NCI-H2107 treated with DMSO at 0.1 percent for 48 hours (cell line): ENCODE results near the gene CLDN7.

Experiments used
- DNase-seq: peaks from one replicate; lab custom pipeline; 2025; ENCODE audit not compliant: unreplicated experiment; lab: John Stamatoyannopoulos, UW

The CLDN7 gene

DNA sequence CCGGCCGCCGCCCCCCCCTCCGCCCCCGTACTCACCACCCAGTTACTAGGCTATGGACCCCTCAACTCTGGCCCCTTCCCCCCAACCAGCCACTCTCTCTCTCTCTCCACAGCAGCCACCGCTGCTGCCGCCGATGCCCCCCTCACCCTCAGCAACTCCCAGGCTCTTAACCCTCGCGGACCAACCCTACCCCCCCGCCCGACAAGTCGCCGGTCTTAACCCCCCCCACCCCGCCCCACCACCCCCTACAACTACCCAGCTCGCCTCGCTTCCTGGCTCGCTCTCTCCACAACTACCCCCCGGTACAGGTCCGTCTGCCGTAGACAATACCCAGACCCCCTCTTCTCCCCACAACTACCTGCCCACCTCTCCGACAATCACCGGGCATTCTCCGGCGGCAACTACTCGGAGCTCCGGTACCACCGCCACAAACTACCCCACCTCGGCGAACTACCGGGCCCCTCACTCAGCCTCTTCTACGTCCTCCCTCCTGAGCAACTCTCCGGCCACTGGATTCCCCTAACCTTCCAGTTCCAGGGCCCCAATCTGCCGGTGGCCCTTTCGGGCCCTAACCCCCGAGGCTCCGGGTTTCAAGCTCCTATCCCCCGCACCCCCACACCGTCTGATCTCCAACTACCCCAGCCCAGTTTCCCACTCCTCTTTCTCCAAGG is 23.7 kb downstream of the CLDN7 start:
- DNase-seq, result no peak

- DNase-seq, result no peak
Observed at GRCh38 chr17:7237761-7238419, 24.4 kb downstream of the CLDN7 start.

DNA sequence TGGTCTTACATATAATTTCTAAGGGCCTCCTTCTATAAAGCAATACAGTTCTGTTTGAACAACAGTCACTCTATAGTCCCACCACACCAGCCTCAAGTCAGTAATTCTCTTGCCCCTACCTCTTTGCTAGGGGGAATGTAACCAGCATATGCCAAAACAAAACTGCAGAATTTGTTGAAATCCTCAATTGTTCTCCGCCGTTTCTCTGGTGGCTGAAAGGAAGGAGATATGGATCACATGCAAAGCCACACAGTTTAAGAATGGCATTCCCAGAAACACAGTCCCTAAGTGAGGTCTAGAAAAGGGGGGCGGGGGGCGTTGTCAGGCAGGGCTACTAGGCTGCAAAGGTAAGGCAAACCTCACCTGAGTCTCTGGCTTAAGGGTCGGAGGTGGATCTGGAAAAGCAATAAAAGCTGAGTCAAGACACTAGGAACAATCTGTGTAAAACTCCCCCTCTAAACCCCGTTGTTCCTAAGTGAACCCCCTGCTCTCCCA is 25.0 kb downstream of the CLDN7 start:
- no peak for DNase-seq

- DNase-seq, result no peak
Observed at GRCh38 chr17:7236808-7237207, 25.5 kb downstream of the CLDN7 start.

GRCh38 chr17:7235693-7236665 is 26.3 kb downstream of the CLDN7 start:
- DNase-seq, result no peak

- peak; percentile 70 for DNase-seq
Observed at GRCh38 chr17:7234083-7234951, 28.0 kb downstream of the CLDN7 start, which contains the start of gene DVL2. DVL2 (minus strand) TSS chr17:7234517; CDS start chr17:7234262, 255 bp downstream.

GRCh38 chr17:7233701-7234082 is 28.6 kb downstream of the CLDN7 start:
- DNase-seq, result no peak

DNA sequence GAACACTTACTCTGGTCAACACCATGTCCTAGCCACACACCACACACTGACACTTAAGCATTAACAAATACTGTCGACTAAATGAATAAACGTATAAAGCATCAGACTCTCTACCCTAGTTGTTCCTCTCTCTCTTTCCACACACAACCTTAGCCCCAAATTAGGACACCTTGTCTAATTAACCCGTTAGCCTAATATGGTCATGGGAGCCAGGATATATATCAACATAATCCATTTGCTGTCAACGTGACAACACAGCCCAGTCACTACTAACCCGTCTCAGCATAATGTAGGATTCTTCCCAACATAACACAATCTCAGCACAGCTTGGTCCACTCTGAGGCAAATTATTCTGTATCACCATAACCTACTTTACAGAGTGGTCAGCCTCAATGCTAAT is 30.2 kb downstream of the CLDN7 start:
- no peak for DNase-seq

GRCh38 chr17:7229504-7229903 is 32.8 kb downstream of the CLDN7 start:
- no peak for DNase-seq

DNA sequence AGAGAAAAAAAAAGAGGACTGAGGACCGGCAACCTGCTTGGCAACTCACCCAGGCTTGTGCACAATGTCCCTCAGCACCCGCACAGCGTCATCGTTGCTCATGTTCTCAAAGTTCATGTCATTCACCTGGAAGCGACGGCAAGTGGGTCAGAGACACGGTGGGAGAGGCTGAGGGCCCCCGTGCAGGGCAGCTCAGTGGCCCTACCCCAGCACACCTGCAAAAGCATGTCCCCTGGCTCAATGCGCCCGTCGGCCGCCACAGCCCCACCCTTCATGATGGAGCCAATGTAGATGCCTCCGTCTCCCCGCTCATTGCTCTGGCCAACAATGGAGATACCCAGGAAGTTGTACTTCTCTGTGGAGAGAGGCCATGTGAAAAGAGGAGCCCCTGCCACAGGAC is 33.4 kb downstream of the CLDN7 start:
- DNase-seq, result no peak

DNA sequence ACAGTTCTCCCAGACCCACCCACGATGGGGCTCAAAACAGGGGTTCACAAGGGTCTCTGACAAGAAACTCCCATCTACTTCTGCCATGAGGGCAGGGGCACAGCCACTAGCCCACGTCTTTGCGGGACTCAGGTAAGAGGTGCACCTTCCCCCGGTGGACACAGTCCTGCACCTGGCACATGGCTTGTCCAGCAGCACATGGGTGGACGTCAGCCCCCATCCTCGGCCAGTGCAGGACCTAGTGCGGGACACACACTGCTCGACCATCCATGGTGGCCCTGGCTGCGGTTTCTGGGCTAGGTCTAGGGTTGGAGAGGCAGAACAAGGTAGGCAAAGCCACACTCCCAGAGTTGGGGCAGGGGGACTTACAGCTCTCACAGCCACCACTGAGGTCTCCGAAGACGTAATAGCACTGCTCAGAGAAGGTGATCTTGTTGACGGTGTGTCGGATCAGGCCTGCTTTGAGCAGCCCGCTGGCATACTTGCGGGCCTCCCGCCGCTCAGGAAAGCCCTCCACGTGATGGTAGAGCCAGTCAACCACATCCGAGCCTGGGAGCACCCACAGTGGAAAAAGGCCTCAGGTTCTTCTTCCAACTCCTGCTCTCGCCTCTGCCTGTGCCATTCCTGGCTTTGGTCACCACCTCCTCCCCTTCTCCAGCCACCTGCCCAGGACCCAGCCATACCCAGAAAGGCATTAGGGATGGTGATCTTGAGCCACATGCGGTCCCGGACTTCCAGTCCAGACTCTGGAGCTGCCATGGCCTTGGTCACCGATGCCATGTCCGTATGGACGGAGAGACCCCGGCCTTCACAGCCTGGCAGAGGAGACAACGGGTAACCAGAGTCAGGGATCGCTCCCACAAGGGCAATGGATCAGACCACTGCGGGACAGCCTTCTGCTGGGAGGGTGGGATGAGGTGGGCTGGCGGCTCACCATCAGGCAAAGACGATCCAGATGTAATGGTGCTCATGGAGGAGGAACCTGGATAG is 35.3 kb downstream of the CLDN7 start:
- no peak for DNase-seq

DNA sequence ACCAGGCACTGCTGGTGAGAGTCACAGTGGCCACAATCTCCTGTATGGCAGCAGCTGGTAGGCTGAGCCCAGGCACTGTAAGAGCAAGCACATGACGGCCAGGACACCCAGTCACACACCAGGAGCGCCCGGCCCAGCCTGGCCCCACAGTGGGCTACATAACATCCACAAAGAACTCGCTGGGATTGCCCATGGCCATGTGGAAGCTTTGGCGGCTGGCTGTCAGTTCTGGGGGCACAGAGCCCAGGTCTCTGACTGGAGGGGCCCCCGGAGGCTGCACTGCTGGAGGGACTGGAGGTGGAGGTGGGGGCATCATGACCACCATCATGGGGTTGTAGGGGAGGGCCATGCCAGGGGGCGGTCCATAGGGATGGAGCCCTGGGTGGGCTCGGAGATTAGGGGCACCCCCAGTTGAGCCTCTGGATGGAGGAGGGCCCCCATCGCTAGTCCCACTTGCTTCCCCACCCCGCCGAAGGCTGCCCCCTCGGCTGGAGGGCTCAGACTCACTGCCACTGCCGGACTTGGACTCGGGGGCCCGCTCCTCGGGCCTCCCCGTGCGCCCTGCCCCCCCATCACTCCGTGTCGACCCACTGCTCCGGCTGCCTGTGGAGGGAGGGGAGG is 36.5 kb downstream of the CLDN7 start:
- DNase-seq, result no peak

DNA sequence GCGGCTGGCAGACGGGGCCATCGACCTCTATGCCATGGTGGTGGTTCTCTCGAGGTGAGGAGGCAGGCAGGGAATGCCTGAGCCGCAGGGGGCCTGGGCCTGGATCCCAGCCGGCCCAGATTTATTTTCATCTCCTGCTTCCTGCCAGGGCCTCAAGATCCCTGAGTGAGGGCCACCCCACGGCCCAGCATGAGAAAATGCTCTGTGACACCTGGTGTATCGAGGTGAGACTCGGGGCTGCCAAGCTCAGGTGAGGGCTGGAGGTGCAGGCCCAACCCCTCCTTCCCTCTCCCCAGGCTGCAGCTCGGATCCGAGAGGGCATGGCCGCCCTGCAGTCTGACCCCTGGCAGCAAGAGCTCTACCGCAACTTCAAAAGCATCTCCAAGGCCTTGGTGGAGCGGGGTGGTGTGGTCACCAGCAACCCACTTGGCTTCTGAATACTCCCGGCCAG is 37.6 kb downstream of the CLDN7 start:
- DNase-seq, result no peak

GRCh38 chr17:7224110-7224509 is 38.2 kb downstream of the CLDN7 start:
- DNase-seq, result no peak

DNA sequence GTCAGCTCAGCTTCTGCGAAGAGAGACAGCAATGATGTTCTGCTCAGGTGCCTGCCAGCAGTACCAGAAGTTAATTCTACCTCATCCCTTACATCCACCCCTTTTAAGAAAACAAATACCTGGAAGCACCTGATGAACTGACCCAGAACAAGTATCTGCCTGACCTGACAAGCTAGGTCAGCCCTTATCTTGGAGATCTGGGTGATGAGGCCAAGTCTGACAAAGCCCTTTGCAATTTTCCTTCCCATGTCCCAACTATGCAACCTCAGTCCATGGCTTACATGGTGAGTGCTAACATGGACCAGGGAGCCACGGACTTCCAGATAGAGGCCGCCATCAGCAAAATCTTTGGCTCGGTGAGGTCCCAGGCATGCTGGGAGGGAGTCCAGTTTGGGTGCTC is 38.9 kb downstream of the CLDN7 start:
- no peak for DNase-seq

GRCh38 chr17:7222972-7223292 is 39.3 kb downstream of the CLDN7 start:
- DNase-seq, result no peak

DNA sequence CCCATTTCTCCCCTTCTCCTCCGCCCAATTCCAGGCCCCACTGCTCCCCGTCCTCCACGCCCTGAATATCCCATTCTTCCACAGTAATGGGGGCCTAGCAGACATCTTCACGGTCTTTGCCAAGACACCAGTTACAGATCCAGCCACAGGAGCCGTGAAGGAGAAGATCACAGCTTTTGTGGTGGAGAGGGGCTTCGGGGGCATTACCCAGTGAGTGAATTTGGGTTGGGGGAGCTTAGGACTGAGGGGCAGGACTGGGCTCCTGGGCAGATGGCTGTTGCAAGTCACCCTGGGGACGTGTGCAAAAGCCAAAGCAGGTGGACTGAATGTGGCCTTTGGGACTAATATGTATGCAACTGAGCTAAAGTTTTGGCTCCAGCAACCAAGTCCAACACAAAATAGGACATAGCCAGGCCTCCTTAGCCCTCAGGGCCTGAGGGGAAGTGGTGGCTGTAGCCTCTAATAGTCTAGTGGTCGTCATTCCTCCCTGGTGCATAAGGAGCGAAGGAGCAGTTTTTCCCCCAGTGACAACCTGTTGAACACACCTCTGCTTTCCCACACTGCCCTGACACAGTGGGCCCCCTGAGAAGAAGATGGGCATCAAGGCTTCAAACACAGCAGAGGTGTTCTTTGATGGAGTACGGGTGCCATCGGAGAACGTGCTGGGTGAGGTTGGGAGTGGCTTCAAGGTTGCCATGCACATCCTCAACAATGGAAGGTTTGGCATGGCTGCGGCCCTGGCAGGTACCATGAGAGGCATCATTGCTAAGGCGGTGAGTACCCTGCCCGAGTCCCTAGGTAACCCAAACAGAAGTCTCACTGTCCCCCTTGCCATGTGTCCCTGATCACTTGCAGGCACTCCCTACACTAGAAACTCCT is 39.9 kb downstream of the CLDN7 start:
- DNase-seq, result no peak
